GM21515 (cell line): ENCODE data around the gene BCL6.
A peak's percentile ranks its signal among the peaks of the same experiment; 100 is the strongest.

Experiments used
- ATAC-seq: cut with Tn5 transposase; IDR thresholded peaks from one replicate; pipeline ENCODE4 v1.9.1; 2021; ENCODE audit not compliant: unreplicated experiment

The BCL6 gene

GRCh38 chr3:187679638-187680396 lies 65.5 kb downstream of the BCL6 start:
- peak; percentile 76 for ATAC-seq

GRCh38 chr3:187678726-187679268 lies 66.5 kb downstream of the BCL6 start:
- ATAC-seq, result no peak

- no peak for ATAC-seq
Observed at GRCh38 chr3:187677604-187678003, 67.7 kb downstream of the BCL6 start.

DNA sequence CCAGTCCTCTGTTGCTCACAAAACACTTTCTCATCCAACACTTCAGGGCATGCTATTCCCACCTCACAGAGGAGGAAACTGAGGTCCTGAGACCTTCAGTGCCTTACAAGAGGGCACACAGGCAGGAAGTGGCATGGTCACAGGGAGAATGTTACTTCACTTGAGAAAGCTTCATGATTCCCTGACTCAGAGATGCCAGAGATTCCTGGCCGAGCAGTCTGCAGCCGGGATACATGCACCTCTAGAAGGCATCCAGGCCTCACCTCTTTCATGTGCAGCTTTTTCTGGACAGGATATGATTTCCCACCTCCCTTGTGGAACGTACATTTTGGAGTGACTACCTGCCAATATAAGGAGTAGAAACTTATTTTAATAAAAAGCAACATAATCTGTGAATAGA lies 72.3 kb downstream of the BCL6 start:
- no peak for ATAC-seq
